ENCODE measurements around the gene DNMT3A.

Gene DNMT3A

GRCh38 chr2:25323610-25324189 lies 18.0 kb downstream of the DNMT3A start:
- no peak for DNase-seq

GRCh38 chr2:25323042-25323514 lies 18.6 kb downstream of the DNMT3A start:
- DNase-seq, result peak; percentile 81

GRCh38 chr2:25322312-25322711 lies 19.4 kb downstream of the DNMT3A start:
- no peak for DNase-seq

- no peak for DNase-seq
Measured at GRCh38 chr2:25320077-25320476, 21.6 kb downstream of the DNMT3A start.

GRCh38 chr2:25316101-25316500 lies 25.6 kb downstream of the DNMT3A start:
- DNase-seq, result no peak

- no peak for DNase-seq
Measured at GRCh38 chr2:25315316-25315680, 26.4 kb downstream of the DNMT3A start.

GRCh38 chr2:25314514-25315315 lies 27.0 kb downstream of the DNMT3A start:
- peak; percentile 81 for DNase-seq

- no peak for DNase-seq
Measured at GRCh38 chr2:25313711-25314513, 27.8 kb downstream of the DNMT3A start.

GRCh38 chr2:25312958-25313710 lies 28.6 kb downstream of the DNMT3A start:
- DNase-seq, result peak; percentile 37

- DNase-seq, result no peak
Measured at GRCh38 chr2:25311865-25312575, 29.7 kb downstream of the DNMT3A start.

- no peak for DNase-seq
Measured at GRCh38 chr2:25310965-25311864, 30.5 kb downstream of the DNMT3A start.

GRCh38 chr2:25310709-25310964 lies 31.1 kb downstream of the DNMT3A start:
- DNase-seq, result no peak

GRCh38 chr2:25309402-25309801 lies 32.3 kb downstream of the DNMT3A start:
- peak; percentile 70 for DNase-seq

GRCh38 chr2:25308599-25308998 lies 33.1 kb downstream of the DNMT3A start:
- DNase-seq, result no peak

GRCh38 chr2:25307949-25308557 lies 33.7 kb downstream of the DNMT3A start:
- DNase-seq, result no peak

GRCh38 chr2:25306777-25307368 lies 34.9 kb downstream of the DNMT3A start:
- no peak for DNase-seq

GRCh38 chr2:25305775-25306174 lies 36.0 kb downstream of the DNMT3A start:
- no peak for DNase-seq

- DNase-seq, result no peak
Measured at GRCh38 chr2:25304826-25305596, 36.7 kb downstream of the DNMT3A start.

GRCh38 chr2:25304321-25304720 lies 37.4 kb downstream of the DNMT3A start:
- no peak for DNase-seq
